ENCODE measurements around the gene UQCRH.

DNA sequence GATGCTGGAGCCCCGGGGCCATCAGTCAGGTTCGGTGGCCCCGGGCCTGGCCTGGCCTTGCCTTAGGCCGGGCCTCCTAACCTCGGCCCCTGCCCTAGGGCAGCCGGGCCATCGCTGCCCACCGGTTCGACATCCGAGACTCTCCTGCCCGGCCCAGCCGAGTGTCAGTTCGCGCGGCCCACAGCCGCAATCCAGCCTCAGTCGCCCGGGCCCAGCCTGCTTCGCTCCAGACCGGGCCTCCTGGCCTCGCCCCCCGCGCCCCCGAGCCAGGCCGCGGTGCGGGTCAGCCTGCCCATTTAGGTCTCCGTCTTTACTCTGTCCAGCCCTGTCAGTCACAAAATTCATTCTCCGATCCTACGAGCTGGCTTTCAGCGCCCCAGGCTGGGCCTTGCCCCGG, 859 bp upstream of the UQCRH start:
- no peak for TF ChIP-seq MAZ (IDR thresholded peaks at IDR 0.05; ENCODE audit: borderline replicate concordance, low read depth, low read length)
- TF ChIP-seq POLR2A (IDR thresholded peaks at IDR 0.05; ENCODE audit: low read depth, low read length) = no peak
- TF ChIP-seq, protein P1, sequence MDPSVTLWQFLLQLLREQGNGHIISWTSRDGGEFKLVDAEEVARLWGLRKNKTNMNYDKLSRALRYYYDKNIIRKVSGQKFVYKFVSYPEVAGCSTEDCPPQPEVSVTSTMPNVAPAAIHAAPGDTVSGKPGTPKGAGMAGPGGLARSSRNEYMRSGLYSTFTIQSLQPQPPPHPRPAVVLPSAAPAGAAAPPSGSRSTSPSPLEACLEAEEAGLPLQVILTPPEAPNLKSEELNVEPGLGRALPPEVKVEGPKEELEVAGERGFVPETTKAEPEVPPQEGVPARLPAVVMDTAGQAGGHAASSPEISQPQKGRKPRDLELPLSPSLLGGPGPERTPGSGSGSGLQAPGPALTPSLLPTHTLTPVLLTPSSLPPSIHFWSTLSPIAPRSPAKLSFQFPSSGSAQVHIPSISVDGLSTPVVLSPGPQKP (IDR thresholded peaks at IDR 0.05; ENCODE audit: borderline replicate concordance, low read depth, low read length) = no peak
- TF ChIP-seq, protein P2, sequence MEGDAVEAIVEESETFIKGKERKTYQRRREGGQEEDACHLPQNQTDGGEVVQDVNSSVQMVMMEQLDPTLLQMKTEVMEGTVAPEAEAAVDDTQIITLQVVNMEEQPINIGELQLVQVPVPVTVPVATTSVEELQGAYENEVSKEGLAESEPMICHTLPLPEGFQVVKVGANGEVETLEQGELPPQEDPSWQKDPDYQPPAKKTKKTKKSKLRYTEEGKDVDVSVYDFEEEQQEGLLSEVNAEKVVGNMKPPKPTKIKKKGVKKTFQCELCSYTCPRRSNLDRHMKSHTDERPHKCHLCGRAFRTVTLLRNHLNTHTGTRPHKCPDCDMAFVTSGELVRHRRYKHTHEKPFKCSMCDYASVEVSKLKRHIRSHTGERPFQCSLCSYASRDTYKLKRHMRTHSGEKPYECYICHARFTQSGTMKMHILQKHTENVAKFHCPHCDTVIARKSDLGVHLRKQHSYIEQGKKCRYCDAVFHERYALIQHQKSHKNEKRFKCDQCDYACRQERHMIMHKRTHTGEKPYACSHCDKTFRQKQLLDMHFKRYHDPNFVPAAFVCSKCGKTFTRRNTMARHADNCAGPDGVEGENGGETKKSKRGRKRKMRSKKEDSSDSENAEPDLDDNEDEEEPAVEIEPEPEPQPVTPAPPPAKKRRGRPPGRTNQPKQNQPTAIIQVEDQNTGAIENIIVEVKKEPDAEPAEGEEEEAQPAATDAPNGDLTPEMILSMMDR (conservative IDR thresholded peaks at IDR 0.05; ENCODE audit: low read depth, low read length) = no peak
- TF ChIP-seq, protein P3, sequence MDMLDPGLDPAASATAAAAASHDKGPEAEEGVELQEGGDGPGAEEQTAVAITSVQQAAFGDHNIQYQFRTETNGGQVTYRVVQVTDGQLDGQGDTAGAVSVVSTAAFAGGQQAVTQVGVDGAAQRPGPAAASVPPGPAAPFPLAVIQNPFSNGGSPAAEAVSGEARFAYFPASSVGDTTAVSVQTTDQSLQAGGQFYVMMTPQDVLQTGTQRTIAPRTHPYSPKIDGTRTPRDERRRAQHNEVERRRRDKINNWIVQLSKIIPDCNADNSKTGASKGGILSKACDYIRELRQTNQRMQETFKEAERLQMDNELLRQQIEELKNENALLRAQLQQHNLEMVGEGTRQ (IDR thresholded peaks at IDR 0.05; ENCODE audit: low read depth, low read length) = no peak
- no peak for TF ChIP-seq CEBPB (IDR thresholded peaks at IDR 0.05; ENCODE audit: low read depth, low read length)
- no peak for TF ChIP-seq RFX5 (IDR thresholded peaks at IDR 0.05; ENCODE audit: low read depth, low read length)
- TF ChIP-seq RAD21 (IDR thresholded peaks at IDR 0.05; ENCODE audit: low read length) = no peak
- no peak for TF ChIP-seq SMC3 (IDR thresholded peaks at IDR 0.05; ENCODE audit: low read depth, low read length)
- no peak for TF ChIP-seq FOS (IDR thresholded peaks at IDR 0.05; ENCODE audit: low read depth, low read length)
- no peak for TF ChIP-seq RCOR1 (IDR thresholded peaks at IDR 0.05; ENCODE audit: insufficient replicate concordance, low read length)

All from IMR-90 (cell line).